Activated naive CD8-positive, alpha-beta T cell treated with anti-CD3 and anti-CD28 coated beads for 36 hours (primary cell): ENCODE results near the gene QSER1. TPM values are rescaled to one million over a fixed set of nuclear protein-coding genes. Genes with fewer than 3 reads are reported as not detected.
"Not testable (repeated sequence)": the region's sequence is repeated elsewhere in the genome, so short reads cannot be mapped to it uniquely, and the experiment has no call there.

ENCODE experiments used
- DNase-seq: peaks from one replicate; pipeline ENCODE4 v3.0.0; 2021
- H3K27ac Mint-ChIP-seq: one replicate; pipeline ENCODE4 v1.8.0; 2022; ENCODE audit warnings: mild to moderate bottlenecking, moderate library complexity, mixed read lengths
- H3K27me3 Mint-ChIP-seq: one replicate; pipeline ENCODE4 v1.8.0; 2022; ENCODE audit warnings: mild to moderate bottlenecking, mixed read lengths
- H3K36me3 Mint-ChIP-seq: one replicate; pipeline ENCODE4 v1.8.0; 2021; ENCODE audit warnings: mild to moderate bottlenecking, mixed read lengths
- H3K4me1 Mint-ChIP-seq: one replicate; pipeline ENCODE4 v1.8.0; 2021; ENCODE audit warnings: mixed read lengths
- H3K4me3 Mint-ChIP-seq: one replicate; pipeline ENCODE4 v1.8.0; 2022; ENCODE audit warnings: mild to moderate bottlenecking, moderate library complexity, mixed read lengths
- H3K9me3 Mint-ChIP-seq: one replicate; pipeline ENCODE4 v1.8.0; 2022; ENCODE audit warnings: mixed read lengths
- total RNA-seq, 2 experiments: library from RNA; stranded (reverse); gene quantifications; one replicate each; pipeline ENCODE4 v1.2.3, GENCODE V29; 2021

QSER1 gene
- total RNA-seq, 2 experiments from 2014 or later, result 11.7 to 14.8 TPM

- Mint-ChIP-seq H3K27me3 (peaks cover 10% of the 10 kb centered on the region), H3K4me1 (peaks cover 33% of the 10 kb centered on the region), H3K36me3 (no peaks in the 10 kb centered on the region), H3K4me3 (no peak overlapping the region), H3K9me3 (no peaks in the 10 kb centered on the region), H3K27ac (no peak overlapping the region)
- no peak for DNase-seq
Observed at GRCh38 chr11:33018840-33019239, 126.2 kb downstream of the QSER1 start.

- no peak overlapping the region for H3K4me3 Mint-ChIP-seq
Observed at GRCh38 chr11:33021501-33021900, 128.9 kb downstream of the QSER1 start.

GRCh38 chr11:33021937-33022336, 129.3 kb downstream of the QSER1 start:
- Mint-ChIP-seq H3K36me3 (no peaks in the 10 kb centered on the region), H3K4me3 (no peak overlapping the region), H3K4me1 (peaks cover 26% of the 10 kb centered on the region), H3K27me3 (peaks cover 8% of the 10 kb centered on the region), H3K9me3 (no peaks in the 10 kb centered on the region), H3K27ac (no peak overlapping the region)
- no peak for DNase-seq

More at GRCh38 chr11:33021501-33021900, 128.9 kb downstream of the QSER1 start:
- H3K27ac Mint-ChIP-seq, result no peak overlapping the region
- peaks cover 10% of the 10 kb centered on the region for H3K27me3 Mint-ChIP-seq
- H3K36me3 Mint-ChIP-seq, result no peaks in the 10 kb centered on the region
- H3K4me1 Mint-ChIP-seq, result peaks cover 30% of the 10 kb centered on the region
- H3K9me3 Mint-ChIP-seq, result no peaks in the 10 kb centered on the region
- DNase-seq, result no peak

- no peak overlapping the region for H3K27ac Mint-ChIP-seq
- no peak overlapping the region for H3K4me3 Mint-ChIP-seq
- H3K27me3 Mint-ChIP-seq, result no peaks in the 10 kb centered on the region
- no peaks in the 10 kb centered on the region for H3K36me3 Mint-ChIP-seq
- no peaks in the 10 kb centered on the region for H3K9me3 Mint-ChIP-seq
- H3K4me1 Mint-ChIP-seq, result peaks cover 16% of the 10 kb centered on the region
- no peak for DNase-seq
Observed at GRCh38 chr11:33025339-33025722, 132.7 kb downstream of the QSER1 start.

GRCh38 chr11:33027233-33027632, 134.6 kb downstream of the QSER1 start:
- Mint-ChIP-seq H3K9me3 (no peaks in the 10 kb centered on the region), H3K27ac (no peak overlapping the region), H3K36me3 (no peaks in the 10 kb centered on the region), H3K4me1 (peaks cover 4% of the 10 kb centered on the region), H3K4me3 (no peak overlapping the region), H3K27me3 (no peaks in the 10 kb centered on the region)
- no peak for DNase-seq

GRCh38 chr11:33027846-33028536, 135.4 kb downstream of the QSER1 start:
- Mint-ChIP-seq H3K27me3 (no peaks in the 10 kb centered on the region), H3K27ac (no peak overlapping the region), H3K4me1 (peaks cover 3% of the 10 kb centered on the region), H3K36me3 (no peaks in the 10 kb centered on the region), H3K4me3 (no peak overlapping the region), H3K9me3 (no peaks in the 10 kb centered on the region)
- no peak for DNase-seq

GRCh38 chr11:33028537-33028914, 135.9 kb downstream of the QSER1 start:
- no peak for DNase-seq
- Mint-ChIP-seq H3K4me3 (no peak overlapping the region), H3K36me3 (no peaks in the 10 kb centered on the region), H3K4me1 (peaks cover 3% of the 10 kb centered on the region), H3K9me3 (no peaks in the 10 kb centered on the region), H3K27ac (no peak overlapping the region), H3K27me3 (no peaks in the 10 kb centered on the region)

GRCh38 chr11:33029218-33029617, 136.6 kb downstream of the QSER1 start:
- not testable (repeated sequence) for DNase-seq, H3K27me3 Mint-ChIP-seq, H3K4me1 Mint-ChIP-seq, H3K4me3 Mint-ChIP-seq, H3K36me3 Mint-ChIP-seq, H3K9me3 Mint-ChIP-seq, H3K27ac Mint-ChIP-seq

Other genes starting within 250 kb of the QSER1 start
- gene CCDC73, start 98.1 kb upstream of the QSER1 start, total RNA-seq, result under 1 TPM in 1 of 2 experiments, not detected in 1; 0.20 TPM
- under 1 TPM; 0.87 to 0.90 TPM for gene PRRG4, start 62.9 kb upstream of the QSER1 start, total RNA-seq
- 1 to 10 TPM; 3.4 TPM for gene DEPDC7, start 123.1 kb downstream of the QSER1 start, total RNA-seq
- 10 to 100 TPM; 13.1 to 15.0 TPM for gene TCP11L1, start 146.8 kb downstream of the QSER1 start, total RNA-seq